Measurements from ENCODE around the gene MESD. TPM values are rescaled to one million over a fixed set of nuclear protein-coding genes. Genes with fewer than 3 reads are reported as not detected.

The MESD gene
- total RNA-seq, 1 donor: 24.2 TPM

- DNase-seq (ENCODE audit: low read depth): peak; percentile 45
- no peak overlapping the region for H3K4me3 ChIP-seq (ENCODE audit: low read depth, low read length)
- TF ChIP-seq CTCF (IDR thresholded peaks at IDR 0.05; ENCODE audit: insufficient read depth, low read depth, low read length): no peak
These were observed 4.8 kb downstream of the MESD start for GRCh38 chr15:80984856-80985255.

- TF ChIP-seq CTCF (IDR thresholded peaks at IDR 0.05; ENCODE audit: insufficient read depth, low read depth, low read length): no peak
- DNase-seq (ENCODE audit: low read depth): no peak
- H3K4me3 ChIP-seq (ENCODE audit: low read depth, low read length): no peak overlapping the region
These were observed 6.8 kb downstream of the MESD start for GRCh38 chr15:80982839-80983238.

GRCh38 chr15:80982205-80982604, 7.4 kb downstream of the MESD start:
- DNase-seq (ENCODE audit: low read depth): no peak
- no peak for TF ChIP-seq CTCF (IDR thresholded peaks at IDR 0.05; ENCODE audit: insufficient read depth, low read depth, low read length)
- no peak overlapping the region for H3K4me3 ChIP-seq (ENCODE audit: low read depth, low read length)

- no peak for TF ChIP-seq CTCF (IDR thresholded peaks at IDR 0.05; ENCODE audit: insufficient read depth, low read depth, low read length)
- no peak for DNase-seq (ENCODE audit: low read depth)
These were observed 9.9 kb downstream of the MESD start for GRCh38 chr15:80979538-80980200.

GRCh38 chr15:80978685-80979329, 10.8 kb downstream of the MESD start:
- no peak for TF ChIP-seq CTCF (IDR thresholded peaks at IDR 0.05; ENCODE audit: insufficient read depth, low read depth, low read length)
- peak; percentile 58 for DNase-seq (ENCODE audit: low read depth)

More at GRCh38 chr15:80979538-80980200, 9.9 kb downstream of the MESD start:
- no peak overlapping the region for H3K4me3 ChIP-seq (ENCODE audit: low read depth, low read length)

GRCh38 chr15:80977627-80978036, 12.0 kb downstream of the MESD start:
- H3K4me3 ChIP-seq (ENCODE audit: low read depth, low read length): no peak overlapping the region
- TF ChIP-seq CTCF (IDR thresholded peaks at IDR 0.05; ENCODE audit: insufficient read depth, low read depth, low read length): peak; percentile 74
- peak; percentile 64 for DNase-seq (ENCODE audit: low read depth)

More at GRCh38 chr15:80978685-80979329, 10.8 kb downstream of the MESD start:
- H3K4me3 ChIP-seq (ENCODE audit: low read depth, low read length): no peak overlapping the region

Data from fibroblast of villous mesenchyme (primary cell).